GM18507 (cell line): ENCODE data around the gene ZBTB32.
A peak's percentile ranks its signal among the peaks of the same experiment; 100 is the strongest.

Experiments used
- DNase-seq: peaks from one replicate; pipeline ENCODE4 v3.0.0; 2011; ENCODE audit warnings: low read depth; ENCODE audit not compliant: insufficient read length; ENCODE audit errors: extremely low spot score
- FAIRE-seq: peaks from 2 replicates; lab custom pipeline; 2011; peaks lifted over from hg19 to GRCh38; lab: Jason Lieb, UNC

ZBTB32 gene

GRCh38 chr19:35732540-35733179, 28.3 kb downstream of the ZBTB32 start:
- FAIRE-seq = no peak
- DNase-seq = no peak

GRCh38 chr19:35733180-35734125, 29.1 kb downstream of the ZBTB32 start:
- no peak for FAIRE-seq
- no peak for DNase-seq

- FAIRE-seq (no peak), DNase-seq (no peak)
These were observed 29.9 kb downstream of the ZBTB32 start for GRCh38 chr19:35734273-35734672.

- DNase-seq = no peak
- FAIRE-seq = no peak
These were observed 30.5 kb downstream of the ZBTB32 start for GRCh38 chr19:35734889-35735288.

GRCh38 chr19:35736913-35737886, 32.8 kb downstream of the ZBTB32 start:
- DNase-seq = no peak
- FAIRE-seq = no peak

GRCh38 chr19:35738021-35738886, 33.9 kb downstream of the ZBTB32 start:
- FAIRE-seq (no peak), DNase-seq (no peak)

GRCh38 chr19:35738887-35739229, 34.5 kb downstream of the ZBTB32 start:
- FAIRE-seq = no peak
- DNase-seq = no peak

GRCh38 chr19:35739275-35740107, 35.1 kb downstream of the ZBTB32 start:
- FAIRE-seq = no peak

GRCh38 chr19:35740108-35740422, 35.7 kb downstream of the ZBTB32 start:
- FAIRE-seq (no peak), DNase-seq (no peak)

More at GRCh38 chr19:35739275-35740107, 35.1 kb downstream of the ZBTB32 start:
- DNase-seq = no peak

- peak; percentile 90 for DNase-seq
- peak; percentile 93 for FAIRE-seq
These were observed 36.3 kb downstream of the ZBTB32 start for GRCh38 chr19:35740423-35741202.

- DNase-seq (no peak), FAIRE-seq (no peak)
These were observed 36.8 kb downstream of the ZBTB32 start for GRCh38 chr19:35741203-35741515.

GRCh38 chr19:35742121-35742724, 37.9 kb downstream of the ZBTB32 start, which contains the start of gene IGFLR1:
TSS of gene IGFLR1 (minus strand) at chr19:35742452. CDS start at chr19:35741180, 1,272 bp downstream.
- peak; percentile 32 for DNase-seq
- FAIRE-seq = peak; percentile 95

GRCh38 chr19:35743640-35744429, 39.5 kb downstream of the ZBTB32 start:
- DNase-seq = no peak

GRCh38 chr19:35744430-35745327, 40.3 kb downstream of the ZBTB32 start:
- DNase-seq (no peak), FAIRE-seq (peak; percentile 92)

More at GRCh38 chr19:35743640-35744429, 39.5 kb downstream of the ZBTB32 start:
- no peak for FAIRE-seq

GRCh38 chr19:35745328-35746086, 41.1 kb downstream of the ZBTB32 start, which contains the start of the genes PSENEN and U2AF1L4:
TSS of gene PSENEN (plus strand) at chr19:35745651. CDS start at chr19:35745931, 280 bp downstream.
TSS of gene U2AF1L4 (minus strand) at chr19:35745418. CDS start at chr19:35745391, 27 bp downstream.
- peak; percentile 84 for DNase-seq
- peak; percentile 99 for FAIRE-seq
